Superior temporal gyrus (tissue), 1 donor: ENCODE measurements around the gene DESI1.
A peak's percentile ranks its signal among the peaks of the same experiment; 100 is the strongest.
"Not testable (repeated sequence)": the region's sequence is repeated elsewhere in the genome, so short reads cannot be mapped to it uniquely, and the experiment has no call there.

Experiments used
- DNase-seq: peaks from one replicate; pipeline ENCODE4 v3.0.0-alpha.2; 2016; ENCODE audit errors: extremely low spot score

DESI1 gene

DNA sequence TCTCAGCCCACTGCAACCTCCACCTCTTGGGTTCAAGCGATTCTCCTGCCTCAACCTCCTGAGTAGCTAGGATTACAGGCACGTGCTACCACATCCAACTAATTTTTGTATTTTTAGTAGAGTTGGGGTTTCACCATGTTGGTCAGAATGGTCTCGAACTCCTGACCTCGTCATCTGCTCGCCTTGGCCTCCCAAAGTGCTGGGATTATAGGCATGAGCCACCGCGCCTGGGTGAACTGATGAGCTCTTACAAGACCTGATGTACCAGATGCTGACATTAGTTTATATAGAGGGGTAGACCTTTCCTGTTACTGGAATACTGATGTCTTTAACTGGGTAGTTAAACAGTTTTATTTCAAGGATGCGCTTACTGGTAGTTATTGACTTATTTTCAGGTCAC is 13.8 kb upstream of the DESI1 start:
- DNase-seq, result not testable (repeated sequence)

GRCh38 chr22:41631615-41632014 is 10.8 kb upstream of the DESI1 start:
- DNase-seq, result not testable (repeated sequence)

DNA sequence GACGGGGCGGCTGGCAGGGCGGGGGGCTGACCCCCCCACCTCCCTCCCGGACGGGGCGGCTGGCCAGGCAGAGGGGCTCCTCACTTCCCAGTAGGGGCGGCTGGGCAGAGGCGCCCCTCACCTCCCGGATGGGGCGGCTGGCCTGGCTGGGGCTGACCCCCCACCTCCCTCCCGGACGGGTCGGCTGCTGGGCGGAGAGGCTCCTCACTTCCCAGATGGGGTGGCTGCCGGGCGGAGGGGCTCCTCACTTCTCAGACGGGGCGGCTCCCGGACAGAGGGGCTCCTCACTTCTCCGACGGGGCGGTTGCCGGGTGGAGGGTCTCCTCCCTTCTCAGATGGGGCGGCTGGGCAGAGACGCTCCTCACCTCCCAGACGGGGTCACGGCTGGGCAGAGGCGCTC is 10.3 kb upstream of the DESI1 start:
- not testable (repeated sequence) for DNase-seq

- no peak for DNase-seq
Measured at GRCh38 chr22:41625577-41625976, 4.7 kb upstream of the DESI1 start.

GRCh38 chr22:41621911-41622179 is 1.0 kb upstream of the DESI1 start:
- DNase-seq, result no peak

- DNase-seq, result peak; percentile 100
Measured at GRCh38 chr22:41621099-41621910, 462 bp upstream of the DESI1 start, which contains the start of gene XRCC6. TSS of gene XRCC6 (plus strand) at chr22:41621295. CDS start at chr22:41622005, 710 bp downstream.

DNA sequence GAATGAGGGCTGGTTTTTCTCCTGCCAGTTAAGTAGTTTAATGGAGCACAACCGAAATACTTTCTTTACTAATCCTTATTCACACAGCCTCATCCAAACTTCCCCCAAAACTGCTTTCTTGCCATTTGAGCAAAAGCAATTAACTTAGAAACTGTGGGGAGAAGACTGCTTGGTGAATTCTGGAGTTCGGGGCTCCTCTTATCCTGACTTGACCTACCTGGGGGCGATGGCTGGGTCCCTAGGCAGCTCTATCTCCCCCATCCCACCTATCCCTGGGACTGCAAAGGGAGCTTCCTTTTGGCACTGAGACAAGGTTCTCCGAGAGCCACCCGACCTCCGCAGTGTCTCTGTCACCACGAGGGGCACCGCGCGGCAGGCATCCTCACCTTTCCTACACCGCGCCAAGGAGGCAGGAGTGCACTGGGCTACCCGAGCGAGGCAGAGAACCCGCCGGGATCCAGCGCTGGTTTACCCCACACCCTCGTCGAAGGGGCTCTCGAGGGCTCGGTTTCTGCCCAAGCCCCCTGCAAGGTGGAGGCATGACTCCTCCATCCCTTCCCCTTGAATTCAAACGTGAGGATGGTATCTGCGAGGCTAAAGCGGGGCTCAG is 759 bp downstream of the DESI1 start:
- DNase-seq, result no peak

DNA sequence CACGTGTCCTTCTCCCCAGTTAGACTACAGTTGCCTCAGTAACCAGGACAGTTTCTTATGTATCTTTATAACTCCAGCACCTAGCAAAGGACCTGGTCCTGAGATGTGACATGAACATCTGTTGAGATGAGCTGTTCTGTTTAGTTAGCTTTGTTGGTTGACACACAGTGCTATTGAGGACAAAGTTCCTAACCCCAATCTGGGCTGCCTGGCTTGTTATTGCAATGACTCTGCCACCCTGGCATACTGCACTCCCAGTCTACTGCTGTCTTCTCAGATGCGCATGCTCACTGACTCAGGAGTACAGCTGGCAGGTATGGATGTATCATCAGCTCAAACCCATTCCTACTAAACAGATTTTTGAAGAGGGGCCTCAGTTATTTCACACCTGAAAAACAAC is 7.4 kb downstream of the DESI1 start:
- DNase-seq, result no peak

DNA sequence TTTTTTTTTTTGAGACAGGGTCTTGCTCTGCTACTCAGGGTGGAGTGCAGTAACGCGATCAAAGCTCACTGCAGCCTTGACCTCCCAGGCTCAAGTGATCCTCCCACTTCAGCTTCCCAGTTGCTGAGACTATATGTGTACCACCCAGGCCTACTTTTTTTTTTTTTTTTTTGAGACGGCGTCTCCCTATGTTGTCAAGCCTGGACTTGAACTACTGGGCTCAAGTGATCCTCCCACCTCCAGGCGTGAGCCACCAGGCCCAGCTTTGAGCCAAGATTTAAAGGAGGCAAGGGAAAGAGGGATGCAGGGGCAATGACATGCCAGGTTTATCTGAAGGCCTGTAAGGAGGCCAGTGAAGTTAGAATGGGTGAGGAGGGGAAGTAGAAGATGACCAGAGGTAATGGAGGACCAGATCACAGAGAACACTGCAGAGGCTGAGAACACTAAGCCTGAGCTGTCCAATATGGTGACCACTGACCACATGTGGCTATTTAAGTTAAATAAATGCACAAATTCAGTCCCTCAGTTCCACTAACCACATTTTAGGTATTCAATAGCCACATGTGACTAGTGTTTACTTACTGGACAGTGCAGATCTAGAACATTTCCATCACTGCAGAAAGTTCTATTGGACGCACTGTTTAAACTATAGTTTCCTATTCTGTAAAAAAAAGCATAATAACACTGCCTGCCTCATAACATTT is 8.1 kb downstream of the DESI1 start:
- no peak for DNase-seq

GRCh38 chr22:41608386-41608785 is 12.5 kb downstream of the DESI1 start:
- no peak for DNase-seq

DNA sequence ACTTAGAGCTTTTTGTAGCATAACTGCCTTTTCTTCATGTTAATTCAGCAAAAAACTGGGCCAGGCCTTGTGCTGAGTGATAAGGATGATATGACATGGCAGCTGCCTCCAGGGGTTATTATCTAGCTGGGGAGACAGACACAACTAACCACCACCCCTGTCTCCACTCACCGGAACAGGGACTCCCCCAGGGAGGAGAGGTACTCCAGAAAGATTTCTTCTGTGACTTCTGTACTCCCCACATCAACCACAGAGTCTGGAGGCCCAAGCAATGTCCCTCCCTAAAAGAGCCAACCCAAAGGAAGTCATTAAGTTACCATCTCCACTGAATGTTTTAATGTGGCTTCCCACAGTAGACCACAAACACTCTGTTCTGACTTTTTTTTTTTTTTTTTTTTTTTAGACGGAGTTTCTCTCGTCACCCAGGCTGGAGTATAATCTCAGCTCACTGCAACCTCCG is 16.9 kb downstream of the DESI1 start:
- no peak for DNase-seq

DNA sequence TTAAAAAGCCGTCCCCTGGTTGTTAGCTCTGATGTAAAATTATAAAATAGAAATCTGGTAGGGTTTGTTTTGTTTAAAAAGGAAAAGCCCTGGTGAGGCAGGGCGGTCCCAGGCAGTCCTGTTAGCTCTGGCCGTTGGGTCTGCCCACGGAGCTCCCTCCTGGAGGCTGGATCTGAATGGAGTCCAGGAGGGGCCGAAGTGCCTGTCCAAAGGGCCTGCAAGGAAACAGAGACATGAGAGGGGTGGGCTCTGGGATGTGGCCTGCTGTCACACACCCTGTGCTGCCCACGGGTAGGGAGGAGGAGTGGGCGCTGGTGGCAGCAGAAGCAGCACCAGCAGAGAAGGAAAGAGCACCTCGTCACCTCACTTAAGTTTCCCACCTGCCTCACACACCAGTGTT is 19.9 kb downstream of the DESI1 start:
- no peak for DNase-seq

DNA sequence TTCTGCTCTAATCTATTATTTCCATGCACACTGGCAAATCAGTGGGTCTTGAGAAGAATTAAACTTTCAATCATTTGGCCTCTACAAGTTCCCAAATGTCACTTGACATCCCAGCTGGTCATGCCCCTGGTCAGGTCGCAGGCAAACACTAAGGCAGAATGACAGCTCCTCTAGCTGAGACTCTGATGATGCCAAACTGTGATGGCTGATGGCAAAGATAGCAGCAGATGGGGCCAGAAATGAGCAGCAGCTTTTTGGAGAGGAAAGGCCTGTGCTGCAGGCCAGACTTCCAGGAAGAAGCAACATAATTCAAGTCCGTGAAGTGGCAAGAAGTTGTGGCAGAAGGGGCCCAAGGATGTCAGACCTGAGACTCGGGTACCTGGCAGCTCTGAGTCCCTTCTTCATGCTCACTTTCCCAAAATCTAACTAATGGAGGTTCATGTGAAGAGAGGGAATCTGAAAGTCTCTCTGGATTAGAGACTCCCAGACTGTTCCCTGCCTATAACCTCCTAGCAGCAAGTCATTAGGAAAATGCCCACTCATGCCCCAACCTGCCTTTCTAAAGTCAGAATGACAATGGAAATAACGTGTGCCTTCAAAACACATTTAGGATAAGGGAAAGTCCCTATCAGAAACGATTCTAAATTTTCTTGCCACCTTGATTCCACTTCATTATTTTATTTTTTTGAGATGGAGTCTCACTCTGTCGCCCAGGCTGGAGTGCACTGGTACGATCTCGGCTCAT is 21.8 kb downstream of the DESI1 start:
- no peak for DNase-seq

GRCh38 chr22:41598081-41598480 is 22.8 kb downstream of the DESI1 start:
- no peak for DNase-seq

- DNase-seq, result no peak
Measured at GRCh38 chr22:41597635-41597953, 23.2 kb downstream of the DESI1 start.

DNA sequence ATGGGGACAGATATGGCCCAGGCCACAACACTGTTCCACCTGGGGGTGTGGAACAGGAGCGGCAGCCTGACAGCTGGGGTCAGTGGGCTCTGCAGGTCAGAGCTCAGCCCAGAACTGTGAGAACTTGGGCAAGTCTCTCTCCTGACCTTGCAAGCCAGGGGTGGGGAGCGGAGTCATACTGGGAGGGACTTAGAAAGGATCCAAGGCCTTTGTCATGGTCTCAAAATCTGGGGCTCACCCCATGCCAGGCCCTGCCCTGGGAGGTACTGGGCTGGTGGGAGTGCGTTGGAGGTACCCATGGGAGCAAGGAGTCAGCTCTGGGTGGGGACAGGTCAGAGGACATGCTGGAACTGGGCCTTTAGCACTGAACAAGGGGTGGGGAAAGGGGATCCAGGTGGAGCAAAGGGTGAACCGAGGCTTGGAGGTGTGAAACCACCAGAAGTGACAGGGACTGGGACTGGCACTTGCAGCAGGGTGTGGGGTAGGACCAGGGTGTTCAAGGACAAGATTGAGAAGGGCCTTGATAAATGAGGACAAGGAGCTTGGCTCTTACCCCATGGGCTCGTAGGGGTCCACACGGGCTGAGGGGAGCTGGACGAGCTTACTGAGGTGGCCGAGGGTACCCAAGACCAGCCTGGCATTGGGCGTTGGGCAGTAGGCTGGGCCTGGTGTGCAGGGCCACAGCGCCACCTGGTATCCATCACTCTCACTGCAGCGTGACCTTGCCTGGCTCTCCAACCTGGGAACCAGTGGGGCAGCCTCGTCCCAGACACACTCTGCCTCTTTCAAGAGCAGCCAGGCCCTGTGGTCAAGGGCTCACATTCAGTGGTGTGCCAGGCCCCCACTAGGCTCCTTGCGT is 23.8 kb downstream of the DESI1 start:
- DNase-seq, result peak; percentile 66

DNA sequence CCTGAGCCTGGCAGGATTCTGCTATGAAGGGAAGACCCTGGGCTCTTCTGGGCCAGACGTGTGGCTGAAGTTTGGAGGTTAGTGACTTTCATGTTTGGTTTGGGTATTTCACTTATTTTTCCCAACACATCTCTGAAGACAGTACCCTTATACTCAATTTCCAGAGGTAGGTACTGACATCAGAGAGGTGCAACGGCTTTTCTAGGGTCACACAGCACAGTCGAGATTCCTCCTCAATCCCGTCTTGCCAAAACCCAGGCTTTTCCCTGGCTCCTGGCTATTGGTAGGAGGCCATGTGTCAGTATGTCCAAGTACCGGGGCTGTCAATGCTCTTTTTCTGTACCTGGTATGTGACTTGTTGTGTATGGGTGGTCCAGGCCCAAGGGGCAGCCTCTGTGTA is 25.1 kb downstream of the DESI1 start:
- no peak for DNase-seq

- not testable (repeated sequence) for DNase-seq
Measured at GRCh38 chr22:41593336-41593960, 27.4 kb downstream of the DESI1 start.

- peak; percentile 99 for DNase-seq
Measured at GRCh38 chr22:41589391-41590241, 31.2 kb downstream of the DESI1 start, which contains the start of gene PMM1. TSS of gene PMM1 (minus strand) at chr22:41589840. CDS start at chr22:41589805, 35 bp downstream.

DNA sequence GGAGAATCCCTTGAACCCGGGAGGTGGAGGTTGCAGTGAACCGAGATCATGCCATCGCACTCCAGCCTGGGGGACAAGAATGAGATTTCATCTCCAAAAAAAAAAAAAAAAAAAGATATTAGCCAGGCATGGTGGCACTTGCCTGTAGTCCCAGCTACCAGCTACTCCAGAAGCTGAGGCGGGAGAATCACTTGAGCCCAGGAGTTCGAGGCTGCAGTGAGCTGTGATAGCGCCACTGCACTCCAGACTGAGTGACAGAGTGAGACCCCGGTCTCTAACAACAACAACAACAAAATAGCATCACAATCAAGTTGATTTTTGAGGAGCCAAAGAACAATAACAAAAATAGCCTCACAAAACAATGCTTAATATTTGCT is 33.5 kb downstream of the DESI1 start:
- DNase-seq, result no peak
